ENCODE results near the gene FADD.

The FADD gene

DNA sequence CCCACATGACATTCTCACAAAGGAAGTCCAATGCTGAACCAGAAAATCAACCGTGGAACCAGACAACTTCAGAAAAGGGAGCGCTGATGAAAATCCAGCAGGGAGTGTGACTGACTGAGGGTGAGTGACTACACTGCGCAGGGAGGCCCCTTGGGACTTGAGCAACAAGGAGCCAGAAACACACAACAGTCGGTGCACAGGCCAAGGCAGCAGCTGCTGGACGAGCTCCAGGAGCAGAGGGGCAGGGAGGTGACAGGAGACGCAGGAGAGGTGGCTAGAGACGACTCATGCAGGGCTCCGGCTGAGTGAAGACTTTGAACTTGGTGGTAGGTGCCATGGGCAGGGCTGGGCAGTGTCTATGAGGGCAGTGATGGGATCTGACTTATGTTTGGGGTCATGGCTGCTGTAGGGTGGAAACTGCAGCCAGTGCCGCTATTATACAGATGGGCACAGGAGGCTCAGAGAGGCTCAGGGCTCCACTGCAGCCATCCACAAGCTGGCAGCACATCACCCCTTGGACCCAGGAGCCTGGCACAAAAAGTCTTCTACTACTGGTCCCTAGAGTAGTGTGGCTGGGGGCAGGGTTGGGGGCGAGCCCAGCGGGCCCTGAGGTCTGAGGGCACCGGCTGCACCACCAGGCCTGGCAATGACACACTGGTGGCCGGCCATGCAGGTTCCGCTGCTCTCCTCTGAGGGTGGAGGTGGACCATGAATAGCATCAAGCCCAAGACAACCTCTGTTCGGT, 10.3 kb upstream of the FADD start:
- no peak for TF ChIP-seq ESRRG (CRISPR knock-in tag; IDR thresholded peaks at IDR 0.05)
- TF ChIP-seq, protein P1, sequence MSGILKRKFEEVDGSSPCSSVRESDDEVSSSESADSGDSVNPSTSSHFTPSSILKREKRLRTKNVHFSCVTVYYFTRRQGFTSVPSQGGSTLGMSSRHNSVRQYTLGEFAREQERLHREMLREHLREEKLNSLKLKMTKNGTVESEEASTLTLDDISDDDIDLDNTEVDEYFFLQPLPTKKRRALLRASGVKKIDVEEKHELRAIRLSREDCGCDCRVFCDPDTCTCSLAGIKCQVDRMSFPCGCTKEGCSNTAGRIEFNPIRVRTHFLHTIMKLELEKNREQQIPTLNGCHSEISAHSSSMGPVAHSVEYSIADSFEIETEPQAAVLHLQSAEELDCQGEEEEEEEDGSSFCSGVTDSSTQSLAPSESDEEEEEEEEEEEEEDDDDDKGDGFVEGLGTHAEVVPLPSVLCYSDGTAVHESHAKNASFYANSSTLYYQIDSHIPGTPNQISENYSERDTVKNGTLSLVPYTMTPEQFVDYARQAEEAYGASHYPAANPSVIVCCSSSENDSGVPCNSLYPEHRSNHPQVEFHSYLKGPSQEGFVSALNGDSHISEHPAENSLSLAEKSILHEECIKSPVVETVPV (CRISPR knock-in tag; IDR thresholded peaks at IDR 0.05): no peak
- no peak for ATAC-seq

DNA sequence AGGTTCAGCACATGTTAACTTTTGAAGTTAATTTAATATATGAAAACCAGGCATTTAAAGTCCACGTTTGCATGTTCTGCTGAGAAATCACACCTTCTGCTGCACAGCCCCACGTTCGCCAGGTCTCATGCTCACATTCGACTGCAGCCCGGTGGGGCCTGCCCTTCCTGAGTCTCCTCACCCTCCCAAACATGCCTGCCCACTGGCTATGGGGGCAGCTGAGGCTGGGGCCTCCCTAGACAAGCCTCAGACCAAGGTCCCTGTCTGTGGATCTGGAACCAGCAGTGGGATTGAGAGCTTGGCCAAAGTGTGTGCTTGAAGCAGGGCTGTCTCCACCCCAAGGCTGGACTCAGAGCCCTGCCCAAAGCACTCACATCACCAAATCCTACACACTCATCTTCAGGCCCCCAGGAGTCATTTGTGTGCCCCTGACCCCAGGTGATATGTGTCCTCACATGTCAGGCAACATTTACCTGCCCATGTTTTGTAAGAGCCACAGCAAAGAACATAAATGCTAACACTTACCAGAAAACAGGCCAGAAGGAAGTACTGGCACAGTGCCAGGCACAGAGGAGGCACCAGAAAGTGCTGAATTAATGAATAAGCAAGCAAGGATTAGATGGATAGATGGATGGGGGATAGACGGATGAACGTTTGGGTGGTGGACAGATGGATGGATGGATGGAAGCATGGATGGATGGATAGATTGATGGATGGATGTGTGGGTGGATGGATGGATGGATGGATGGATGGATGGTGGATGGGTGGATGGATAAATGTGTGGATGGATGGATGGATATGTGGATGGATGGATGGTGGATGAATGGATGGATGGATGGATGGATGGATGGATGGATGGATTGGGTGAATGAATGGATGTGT, 9.4 kb upstream of the FADD start:
- no peak for TF ChIP-seq OSR1 (CRISPR knock-in tag; IDR thresholded peaks at IDR 0.05)
- TF ChIP-seq ESRRG (CRISPR knock-in tag; IDR thresholded peaks at IDR 0.05): no peak
- no peak for TF ChIP-seq CSDC2 (CRISPR knock-in tag; IDR thresholded peaks at IDR 0.05)
- TF ChIP-seq PPARA (CRISPR knock-in tag; IDR thresholded peaks at IDR 0.05; ENCODE audit: borderline replicate concordance): no peak
- TF ChIP-seq SNAI2 (CRISPR knock-in tag; IDR thresholded peaks at IDR 0.05): no peak
- no peak for TF ChIP-seq ZNF8 (CRISPR knock-in tag; IDR thresholded peaks at IDR 0.05)
- no peak for TF ChIP-seq TCF4 (CRISPR knock-in tag; IDR thresholded peaks at IDR 0.05; ENCODE audit: borderline replicate concordance)
- TF ChIP-seq ZC3H10 (CRISPR knock-in tag; IDR thresholded peaks at IDR 0.05): no peak
- no peak for TF ChIP-seq ARNTL (CRISPR knock-in tag; IDR thresholded peaks at IDR 0.05; ENCODE audit: borderline replicate concordance, low read depth)
- no peak for TF ChIP-seq ZFP30 (CRISPR knock-in tag; IDR thresholded peaks at IDR 0.05)
- TF ChIP-seq, protein P2, sequence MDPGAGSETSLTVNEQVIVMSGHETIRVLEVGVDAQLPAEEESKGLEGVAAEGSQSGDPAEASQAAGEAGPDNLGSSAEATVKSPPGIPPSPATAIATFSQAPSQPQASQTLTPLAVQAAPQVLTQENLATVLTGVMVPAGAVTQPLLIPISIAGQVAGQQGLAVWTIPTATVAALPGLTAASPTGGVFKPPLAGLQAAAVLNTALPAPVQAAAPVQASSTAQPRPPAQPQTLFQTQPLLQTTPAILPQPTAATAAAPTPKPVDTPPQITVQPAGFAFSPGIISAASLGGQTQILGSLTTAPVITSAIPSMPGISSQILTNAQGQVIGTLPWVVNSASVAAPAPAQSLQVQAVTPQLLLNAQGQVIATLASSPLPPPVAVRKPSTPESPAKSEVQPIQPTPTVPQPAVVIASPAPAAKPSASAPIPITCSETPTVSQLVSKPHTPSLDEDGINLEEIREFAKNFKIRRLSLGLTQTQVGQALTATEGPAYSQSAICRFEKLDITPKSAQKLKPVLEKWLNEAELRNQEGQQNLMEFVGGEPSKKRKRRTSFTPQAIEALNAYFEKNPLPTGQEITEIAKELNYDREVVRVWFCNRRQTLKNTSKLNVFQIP (CRISPR knock-in tag; IDR thresholded peaks at IDR 0.05; ENCODE audit: borderline replicate concordance, low read depth): no peak
- no peak for ATAC-seq

GRCh38 chr11:70194792-70195791, 8.0 kb upstream of the FADD start:
- ATAC-seq: no peak
- no peak for TF ChIP-seq TOX (CRISPR knock-in tag; IDR thresholded peaks at IDR 0.05; ENCODE audit: borderline replicate concordance)
- no peak for TF ChIP-seq ESRRG (CRISPR knock-in tag; IDR thresholded peaks at IDR 0.05)
- no peak for TF ChIP-seq GLIS3 (CRISPR knock-in tag; IDR thresholded peaks at IDR 0.05)
- TF ChIP-seq, protein P2 (CRISPR knock-in tag; IDR thresholded peaks at IDR 0.05; ENCODE audit: borderline replicate concordance, low read depth): no peak
- TF ChIP-seq TCF4 (CRISPR knock-in tag; IDR thresholded peaks at IDR 0.05; ENCODE audit: borderline replicate concordance): no peak
- no peak for TF ChIP-seq BACH2 (CRISPR knock-in tag; IDR thresholded peaks at IDR 0.05; ENCODE audit: borderline replicate concordance)
- TF ChIP-seq ZFP30 (CRISPR knock-in tag; IDR thresholded peaks at IDR 0.05): no peak
- TF ChIP-seq ZC3H10 (CRISPR knock-in tag; IDR thresholded peaks at IDR 0.05): no peak
- TF ChIP-seq CSDC2 (CRISPR knock-in tag; IDR thresholded peaks at IDR 0.05): no peak

DNA sequence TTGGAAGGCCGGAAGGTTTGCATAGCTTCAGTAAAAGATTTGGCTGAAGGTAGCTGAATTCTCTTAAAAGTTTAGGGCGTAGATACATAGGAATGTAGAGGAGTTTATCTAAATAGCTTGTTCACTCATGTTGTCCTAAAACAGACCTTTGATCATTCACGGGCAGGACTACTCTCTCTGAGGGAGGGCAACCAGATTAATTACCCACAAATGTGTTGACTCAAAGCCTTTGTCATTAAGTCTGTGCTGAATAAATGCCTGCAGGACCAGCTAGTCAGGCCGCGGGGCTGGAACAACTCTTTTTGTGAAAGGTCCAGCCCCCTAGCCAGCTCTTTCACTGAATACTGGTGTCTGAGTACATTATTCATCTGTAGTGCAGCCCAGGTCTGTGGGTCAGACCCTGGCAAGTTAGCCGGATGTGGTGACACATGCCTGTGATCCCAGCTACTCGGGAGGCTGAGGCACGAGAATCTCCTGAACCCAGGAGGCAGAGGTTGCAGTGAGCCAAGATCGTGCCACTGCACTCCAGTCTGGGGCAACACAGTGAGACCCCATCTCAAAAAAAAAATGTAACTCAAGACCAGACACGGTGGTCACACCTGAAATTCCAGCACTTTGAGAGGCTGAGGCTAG, 2.8 kb upstream of the FADD start:
- no peak for ATAC-seq
- TF ChIP-seq GLIS3 (CRISPR knock-in tag; IDR thresholded peaks at IDR 0.05): no peak
- no peak for TF ChIP-seq ZC3H10 (CRISPR knock-in tag; IDR thresholded peaks at IDR 0.05)
- TF ChIP-seq ESRRG (CRISPR knock-in tag; IDR thresholded peaks at IDR 0.05): no peak
- no peak for TF ChIP-seq ISL1 (CRISPR knock-in tag; IDR thresholded peaks at IDR 0.05)
- TF ChIP-seq PATZ1 (CRISPR knock-in tag; IDR thresholded peaks at IDR 0.05; ENCODE audit: borderline replicate concordance): no peak
- TF ChIP-seq RARB (CRISPR knock-in tag; IDR thresholded peaks at IDR 0.05): no peak
- TF ChIP-seq ARNTL (CRISPR knock-in tag; IDR thresholded peaks at IDR 0.05; ENCODE audit: borderline replicate concordance, low read depth): no peak
- no peak for TF ChIP-seq TOX (CRISPR knock-in tag; IDR thresholded peaks at IDR 0.05; ENCODE audit: borderline replicate concordance)
- TF ChIP-seq, protein P2 (CRISPR knock-in tag; IDR thresholded peaks at IDR 0.05; ENCODE audit: borderline replicate concordance, low read depth): no peak
- no peak for TF ChIP-seq ZNF8 (CRISPR knock-in tag; IDR thresholded peaks at IDR 0.05)
